NCI-H146 (cell line): ENCODE measurements around the gene GPD2.
"Not testable (repeated sequence)": the region's sequence is repeated elsewhere in the genome, so short reads cannot be mapped to it uniquely, and the experiment has no call there.

Experiments
- DNase-seq: peaks from one replicate; lab custom pipeline; 2025; lab: John Stamatoyannopoulos, UW

The GPD2 gene

DNA sequence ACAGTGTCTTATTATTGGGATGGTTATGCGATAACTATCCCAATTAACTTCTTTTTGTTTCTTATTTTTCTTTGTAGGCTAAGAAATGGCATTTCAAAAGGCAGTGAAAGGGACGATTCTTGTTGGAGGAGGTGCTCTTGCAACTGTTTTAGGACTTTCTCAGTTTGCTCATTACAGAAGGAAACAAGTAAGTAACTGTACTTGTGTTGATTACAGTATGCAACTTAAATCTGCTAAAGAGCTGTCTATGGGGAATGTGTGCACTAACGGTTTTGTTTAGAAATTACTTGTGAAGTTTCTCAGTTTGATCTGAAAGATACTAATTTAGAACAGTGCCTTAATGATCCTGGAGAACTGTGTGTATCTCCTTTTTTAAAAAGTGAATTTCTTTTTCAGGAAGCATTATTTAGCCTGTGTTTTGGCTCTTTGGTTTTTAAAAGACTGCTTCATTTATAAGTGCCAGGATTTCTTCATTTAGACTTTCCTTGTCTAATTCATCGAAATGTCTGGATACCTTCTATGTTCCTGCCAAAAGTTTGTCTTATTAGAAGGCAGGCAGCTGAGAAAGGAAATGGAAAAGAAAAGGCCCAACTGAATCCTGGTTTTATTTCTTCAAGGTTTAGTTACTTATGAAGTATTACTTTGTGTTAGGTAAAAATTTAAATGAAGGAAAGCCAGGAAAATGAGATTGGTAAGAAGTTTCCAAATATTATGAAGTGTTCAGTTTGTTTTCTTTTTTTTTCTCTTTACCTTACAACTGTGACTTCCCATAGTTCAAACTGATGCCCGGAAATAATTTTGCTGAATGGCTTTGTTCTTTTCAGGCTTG is 40.1 kb downstream of the GPD2 start:
- no peak for DNase-seq

DNA sequence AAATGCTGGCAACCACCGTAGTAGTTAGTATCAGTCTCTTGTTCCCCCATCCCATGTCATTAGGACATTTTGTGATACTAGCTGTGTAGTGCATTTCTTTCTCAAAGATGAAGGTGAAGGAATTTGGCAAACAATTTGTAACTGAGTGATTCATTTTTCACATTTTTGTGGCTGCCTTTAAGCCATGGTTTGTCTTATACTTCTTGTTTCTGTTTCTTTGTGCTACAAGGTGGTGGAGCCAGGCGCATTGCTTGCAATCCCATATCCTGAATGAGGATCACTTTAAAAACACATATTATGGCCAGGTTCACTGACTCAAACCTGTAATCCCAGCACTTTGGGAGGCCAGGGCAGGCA is 40.6 kb downstream of the GPD2 start:
- no peak for DNase-seq

DNA sequence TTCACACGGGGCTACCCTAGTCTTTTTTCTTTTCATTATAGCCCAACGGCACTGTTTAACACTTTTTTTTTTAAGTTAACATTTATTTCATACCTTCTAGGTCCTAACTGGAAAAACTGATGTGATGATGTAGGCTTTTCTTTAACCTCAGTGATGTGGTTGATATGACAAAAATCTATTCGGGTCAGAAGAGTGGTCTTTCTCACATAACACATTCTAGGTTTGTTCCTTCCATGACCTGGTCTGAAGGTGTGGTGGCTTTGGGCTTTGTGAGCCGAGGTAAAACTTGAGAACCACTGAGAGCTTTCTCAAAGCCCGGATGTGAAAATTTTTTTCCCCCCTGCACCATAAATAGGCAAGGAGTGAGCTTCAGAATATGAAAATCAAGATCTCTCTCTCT is 44.2 kb downstream of the GPD2 start:
- DNase-seq, result no peak

DNA sequence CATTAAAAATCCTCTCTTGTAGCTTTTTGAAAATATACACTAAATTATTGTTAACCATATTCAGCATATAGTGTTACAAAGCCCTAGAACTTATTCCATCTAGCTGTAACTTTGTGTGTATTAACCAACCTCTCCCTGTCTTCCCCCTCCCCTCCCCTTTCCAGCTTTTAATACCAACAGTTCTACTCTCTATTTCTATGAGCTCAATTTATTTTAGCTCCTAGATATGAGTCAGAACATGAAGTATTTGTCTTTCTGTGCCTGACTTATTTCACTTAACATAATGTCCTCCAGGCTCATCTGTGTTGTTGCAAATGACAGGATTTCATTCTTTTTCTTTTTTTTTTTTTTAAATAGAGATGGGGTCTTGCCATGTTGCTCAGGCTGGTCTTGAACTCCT is 45.1 kb downstream of the GPD2 start:
- no peak for DNase-seq

DNA sequence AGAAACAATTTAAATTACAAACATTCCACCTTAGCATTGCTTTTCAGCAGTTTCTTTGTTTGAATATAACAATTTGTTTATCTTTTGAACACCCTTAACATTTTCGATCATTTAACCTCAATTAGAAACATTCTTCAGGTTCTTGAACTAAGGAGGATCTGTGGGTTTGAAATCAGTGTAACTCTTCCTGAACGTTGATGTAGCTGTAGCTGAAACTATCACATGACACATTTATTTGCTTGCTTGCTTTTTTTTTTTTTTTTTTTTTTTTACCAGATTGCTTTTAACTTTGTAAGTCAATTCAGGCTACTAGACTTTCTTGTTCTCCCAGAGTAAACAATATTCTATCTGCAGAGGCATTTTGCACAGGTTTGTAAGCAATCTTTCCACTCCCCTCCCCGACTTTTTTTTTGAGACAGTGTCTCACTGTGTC is 47.6 kb downstream of the GPD2 start:
- DNase-seq, result no peak

DNA sequence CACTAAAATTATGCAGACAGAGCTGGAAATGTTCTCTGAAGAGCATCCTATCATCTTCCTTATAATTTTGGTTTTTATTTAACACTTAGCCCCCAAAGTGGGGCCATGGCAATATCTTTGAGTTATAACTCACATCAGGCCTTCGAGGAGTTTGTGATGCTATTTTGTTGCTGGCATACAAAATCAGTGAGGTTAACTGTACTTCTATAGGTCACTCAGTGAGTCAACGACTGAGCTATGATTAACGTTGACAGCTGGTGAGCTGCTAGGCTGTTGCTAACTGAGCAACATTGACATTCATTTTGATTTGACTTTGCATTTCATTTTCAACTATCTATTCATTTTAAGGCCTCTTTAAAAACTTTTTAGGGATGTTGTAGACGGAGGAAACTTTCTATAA is 50.0 kb downstream of the GPD2 start:
- DNase-seq, result no peak

DNA sequence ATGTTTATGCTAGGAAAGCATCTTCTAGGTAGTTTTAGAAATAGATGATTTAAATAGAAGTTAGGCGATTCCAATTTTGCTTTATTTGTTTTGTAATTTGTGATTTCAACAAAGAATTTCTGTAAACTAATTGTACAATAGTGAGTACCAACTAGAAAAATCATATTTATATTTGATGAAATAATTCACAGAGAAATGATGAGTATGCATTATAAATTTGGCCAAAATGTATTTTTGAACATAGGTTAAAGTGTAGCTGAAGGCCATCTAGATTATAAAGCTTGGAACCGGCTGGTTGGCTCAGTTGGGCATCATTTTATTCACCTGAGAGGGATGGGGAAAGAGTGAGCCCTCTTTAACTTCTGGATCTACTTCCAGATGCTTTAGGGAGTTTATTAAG is 50.4 kb downstream of the GPD2 start:
- DNase-seq, result no peak

DNA sequence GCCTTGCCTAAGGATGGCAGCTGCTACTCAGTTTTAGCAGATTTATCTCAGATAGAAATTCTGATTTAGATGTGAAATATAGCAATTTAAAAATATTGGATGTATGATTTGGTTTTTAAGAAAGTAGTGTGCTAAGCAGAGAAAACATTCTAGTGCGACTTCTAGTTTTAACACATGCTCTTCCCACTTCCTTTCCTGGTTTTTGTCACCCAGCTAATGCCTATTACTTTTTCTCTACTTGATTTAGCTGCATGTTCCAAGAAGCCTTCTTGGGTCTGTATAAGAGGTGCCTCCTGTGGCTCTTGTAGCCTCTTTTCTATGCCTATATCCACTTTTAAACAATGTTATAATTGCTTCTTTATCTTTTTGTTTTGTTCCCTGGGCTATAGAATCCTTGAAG is 53.0 kb downstream of the GPD2 start:
- DNase-seq, result no peak

DNA sequence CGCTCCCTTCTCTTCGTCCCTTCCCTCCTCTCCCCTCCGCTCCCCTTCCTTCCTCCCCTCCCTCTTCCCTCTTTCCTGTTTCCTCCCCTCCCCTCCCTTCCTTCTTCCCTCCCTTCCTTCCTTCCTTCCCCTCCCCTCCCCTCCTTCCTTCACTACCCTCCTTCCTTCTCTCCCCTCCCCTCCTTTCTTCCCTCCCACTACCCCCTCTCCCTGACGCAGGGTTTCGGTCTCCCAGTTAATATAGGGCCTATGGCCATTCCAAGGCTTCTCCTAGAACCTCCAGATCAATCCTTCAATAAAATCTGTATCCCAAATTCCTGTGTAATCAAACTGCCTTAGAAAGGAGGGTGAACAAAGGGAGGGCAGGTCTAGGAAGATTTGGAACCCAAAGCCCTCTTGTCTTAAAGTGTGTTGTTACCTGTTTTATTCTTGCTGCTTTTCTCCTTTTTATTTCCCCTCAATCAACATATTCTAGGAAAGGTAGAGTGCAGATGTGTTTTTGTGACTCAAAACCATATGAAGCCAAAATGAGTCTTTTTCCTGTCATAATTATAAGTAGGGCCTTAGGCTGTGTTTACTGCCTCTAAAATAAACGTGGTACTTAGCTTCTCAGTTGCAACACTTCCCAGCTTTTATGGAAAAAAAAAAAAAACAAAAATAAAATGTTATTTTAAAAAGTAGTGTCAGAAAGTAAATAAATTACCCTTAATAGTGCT is 53.7 kb downstream of the GPD2 start:
- DNase-seq, result no peak

DNA sequence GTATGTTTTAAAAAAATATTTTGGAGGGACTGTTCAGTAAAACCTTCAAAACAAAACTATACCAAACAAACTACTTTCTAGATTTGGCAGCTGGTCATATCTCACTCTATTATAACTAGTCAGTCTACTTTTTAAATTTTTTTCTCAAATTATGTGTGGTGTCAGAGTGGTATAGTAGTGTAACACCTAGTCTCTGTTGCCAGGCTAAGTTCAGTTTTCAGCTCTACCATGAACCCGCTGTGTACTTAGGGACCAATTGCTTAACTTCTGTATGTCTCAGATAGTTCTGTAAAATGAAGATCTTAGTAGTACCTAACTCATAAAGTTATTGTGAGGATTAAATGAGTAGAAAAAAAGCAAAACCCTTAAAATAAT is 54.3 kb downstream of the GPD2 start:
- no peak for DNase-seq

DNA sequence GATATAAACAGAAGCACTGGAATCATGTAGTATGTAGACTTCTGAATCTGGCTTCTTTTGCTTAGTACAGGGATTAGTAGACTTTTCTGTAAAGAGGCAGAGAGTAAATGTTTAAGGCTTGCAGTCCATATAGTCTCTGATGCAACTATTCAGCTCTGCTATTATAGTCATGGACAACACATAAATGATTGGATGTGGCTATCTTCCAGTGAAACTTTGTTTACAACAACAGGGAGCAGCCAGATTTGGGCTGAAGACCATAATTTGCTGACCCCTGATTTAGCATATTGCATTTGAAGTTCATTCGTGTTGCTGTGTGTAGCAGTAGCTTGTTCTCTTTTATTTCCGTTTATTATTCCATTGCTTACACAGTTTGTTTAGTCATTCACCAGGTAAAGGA is 55.0 kb downstream of the GPD2 start:
- DNase-seq, result no peak

DNA sequence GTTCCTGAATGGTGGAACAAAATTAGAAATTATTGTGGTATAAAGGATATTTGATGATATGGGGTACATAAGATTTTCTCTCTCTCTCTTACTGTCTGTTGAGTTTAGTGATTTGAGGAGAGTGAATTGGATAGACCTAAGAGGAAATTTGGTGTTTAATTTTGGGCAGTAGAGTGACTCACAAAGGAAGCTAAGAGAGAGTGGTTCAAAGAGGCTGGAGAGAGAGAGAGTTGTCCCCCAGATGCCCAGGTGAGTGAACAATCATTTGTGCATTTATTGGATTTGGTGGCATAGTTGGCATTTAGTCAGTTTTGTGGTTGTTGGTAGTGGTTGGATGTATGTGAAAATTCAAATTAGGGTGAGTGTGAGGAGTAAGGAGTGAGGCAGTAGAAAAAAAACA is 56.8 kb downstream of the GPD2 start:
- DNase-seq, result no peak

DNA sequence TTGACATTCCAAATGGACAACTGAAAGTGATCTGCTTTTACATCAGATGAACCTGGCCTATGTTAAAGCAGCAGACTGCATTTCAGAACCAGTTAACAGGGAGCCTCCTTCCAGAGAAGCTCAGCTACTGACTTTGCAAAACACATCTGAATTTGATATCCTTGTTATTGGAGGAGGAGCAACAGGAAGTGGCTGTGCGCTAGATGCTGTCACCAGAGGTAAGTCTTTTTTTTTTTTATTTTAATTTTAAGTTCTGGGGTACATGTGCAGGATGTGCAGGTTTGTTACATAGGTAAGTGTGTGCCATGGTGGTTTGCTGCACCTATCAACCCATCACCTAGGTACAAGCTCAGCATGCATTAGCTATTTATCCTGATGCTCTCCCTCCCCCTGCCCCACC is 59.8 kb downstream of the GPD2 start:
- DNase-seq, result not testable (repeated sequence)

DNA sequence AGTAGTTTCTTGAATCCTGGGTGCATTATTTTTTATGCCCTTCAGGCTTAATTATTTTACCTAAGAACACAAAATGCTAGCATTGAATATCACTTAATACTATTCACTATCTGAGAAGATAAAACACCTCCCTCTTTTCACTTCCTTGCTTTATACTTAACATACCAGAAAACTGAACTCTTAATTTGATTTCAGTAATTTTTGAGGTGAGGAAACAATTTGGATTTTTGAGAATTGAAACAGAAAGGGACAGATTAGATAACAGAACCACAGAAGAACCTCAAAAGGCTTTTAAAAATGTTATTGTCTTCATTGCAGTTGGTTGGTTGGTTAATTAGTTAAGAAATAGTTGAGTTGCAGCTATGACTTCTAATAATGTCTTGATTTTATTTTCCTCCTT is 69.5 kb downstream of the GPD2 start:
- DNase-seq, result no peak

DNA sequence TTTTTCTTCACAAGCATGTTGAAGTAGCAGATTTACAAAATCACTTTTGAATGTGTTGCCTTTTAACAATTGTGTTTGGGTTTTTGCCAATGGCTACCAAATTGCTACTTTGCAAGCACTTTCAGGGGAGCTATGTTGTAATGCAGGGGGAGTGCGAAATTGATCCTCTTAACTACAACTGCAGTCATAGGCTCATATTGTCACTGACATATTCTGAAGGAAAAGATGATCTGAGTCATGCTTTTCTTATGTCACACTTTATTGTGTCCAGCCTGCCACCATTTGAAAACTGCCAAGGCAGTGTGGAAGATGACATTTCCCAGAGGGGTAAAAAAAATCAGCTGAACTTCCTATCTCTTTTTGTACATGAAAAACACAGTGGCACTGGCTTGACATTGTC is 74.9 kb downstream of the GPD2 start:
- no peak for DNase-seq

DNA sequence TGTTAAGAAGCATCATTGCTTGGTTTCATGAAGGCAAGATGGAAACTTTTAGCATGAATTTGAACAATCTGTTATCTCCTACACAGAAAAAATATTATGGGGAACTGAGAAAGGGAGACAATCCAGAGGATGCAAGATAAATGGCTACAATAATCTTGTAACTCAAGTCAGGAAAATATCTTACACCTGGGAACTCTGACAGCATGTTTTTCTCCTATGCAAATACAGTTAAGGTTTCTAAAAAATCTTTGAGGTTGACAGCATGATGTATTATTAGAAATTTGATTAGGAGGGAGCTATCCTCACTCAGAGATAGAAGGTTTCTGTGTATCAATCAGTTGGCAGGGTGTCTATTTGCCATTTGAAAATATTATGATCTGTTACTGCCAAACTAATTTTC is 75.6 kb downstream of the GPD2 start:
- no peak for DNase-seq

DNA sequence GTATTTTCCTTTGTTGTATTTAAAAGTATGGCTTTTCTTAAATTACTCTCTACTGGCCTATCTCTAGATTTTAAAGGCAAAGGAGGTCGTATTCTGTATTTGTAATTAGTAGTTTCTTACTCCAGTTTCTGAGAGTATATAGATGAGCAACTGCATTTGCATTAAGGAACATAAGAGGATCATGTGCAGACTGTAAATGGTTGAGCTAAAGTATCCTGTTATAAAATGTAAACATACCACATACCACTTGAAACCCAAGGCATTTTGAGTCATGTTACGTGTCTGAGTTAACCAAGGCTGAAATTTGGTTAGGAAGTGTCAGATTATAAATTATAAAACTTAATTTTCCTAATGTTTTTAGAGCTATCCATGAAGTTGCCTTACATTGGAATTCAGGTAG is 76.3 kb downstream of the GPD2 start:
- no peak for DNase-seq

DNA sequence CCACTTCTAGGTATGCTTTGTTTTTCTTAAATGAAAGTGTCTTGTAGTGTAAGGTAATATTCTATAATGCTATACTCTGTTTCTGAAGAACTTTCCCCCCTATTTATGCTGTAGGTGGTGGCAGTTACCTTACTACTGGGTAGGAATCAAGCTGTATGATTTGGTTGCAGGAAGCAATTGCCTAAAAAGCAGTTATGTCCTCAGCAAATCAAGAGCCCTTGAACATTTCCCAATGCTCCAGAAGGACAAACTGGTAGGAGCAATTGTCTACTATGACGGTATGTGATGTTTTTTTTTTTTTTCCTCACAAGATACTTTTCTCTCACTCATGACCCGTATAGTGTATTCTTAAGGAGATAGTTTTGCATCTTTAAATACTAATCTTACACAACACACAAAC is 77.0 kb downstream of the GPD2 start:
- DNase-seq, result no peak

DNA sequence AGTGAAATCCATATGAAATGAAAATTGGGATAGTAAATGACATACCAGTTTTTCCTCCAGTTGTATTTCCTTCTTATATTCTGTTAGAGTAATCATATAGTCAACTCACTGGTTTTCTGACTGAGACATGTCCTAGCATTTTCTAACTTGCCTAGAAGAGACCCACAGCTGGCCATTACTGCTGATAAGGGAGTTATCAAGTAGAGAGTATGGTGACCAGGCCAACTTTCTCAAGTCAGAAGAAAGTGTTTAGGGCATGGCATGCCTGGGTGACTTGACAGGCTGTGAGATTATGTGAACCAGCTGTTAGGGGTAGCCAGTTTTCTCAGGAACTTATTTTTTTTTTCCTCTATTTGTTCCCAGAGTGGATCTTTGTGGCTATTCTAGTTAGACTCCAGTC is 81.2 kb downstream of the GPD2 start:
- no peak for DNase-seq

DNA sequence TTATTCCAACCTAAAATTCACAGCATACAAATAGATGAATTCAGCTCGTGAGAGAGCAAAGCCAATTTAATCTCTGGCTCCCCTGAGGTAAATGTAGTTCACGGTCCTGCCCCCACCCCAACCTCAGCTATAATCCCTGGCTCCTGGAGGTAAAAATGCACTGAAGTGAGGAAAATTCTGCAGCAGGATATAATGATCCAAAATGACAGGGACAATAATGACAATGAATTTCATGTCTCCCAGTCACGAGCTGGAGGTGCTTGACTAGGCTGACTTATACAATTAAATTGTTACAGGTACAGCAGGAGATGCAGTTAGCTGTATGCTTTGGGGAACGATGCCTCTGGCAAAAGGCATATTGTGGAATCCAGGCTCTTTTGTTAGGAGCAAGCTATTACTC is 82.0 kb downstream of the GPD2 start:
- peak; percentile 64 for DNase-seq

DNA sequence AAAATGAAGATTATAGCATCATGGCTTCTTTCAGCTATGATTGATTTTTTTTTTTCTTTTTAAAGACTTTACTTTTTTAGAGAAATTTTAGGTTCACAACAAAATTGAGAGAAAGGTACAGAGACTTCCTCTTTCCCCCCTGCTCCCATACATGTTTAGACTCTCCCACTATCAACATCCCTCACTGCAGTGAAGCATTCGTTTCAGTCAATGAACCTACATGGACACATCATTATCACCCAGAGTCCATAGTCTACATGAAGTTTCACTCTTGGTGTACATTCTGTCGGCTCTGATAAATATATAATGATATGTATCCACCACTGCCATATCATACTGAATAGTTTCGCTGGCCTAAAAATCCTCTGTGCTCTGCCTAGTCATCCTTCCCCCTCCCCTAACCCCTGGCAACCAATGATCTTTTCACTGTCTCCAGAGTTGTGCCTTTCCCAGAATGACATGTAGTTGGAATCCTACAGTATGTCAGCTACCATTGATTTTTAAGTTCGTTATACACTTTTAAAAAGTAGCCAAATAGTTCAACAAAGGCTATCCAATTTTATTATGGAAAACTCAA is 86.8 kb downstream of the GPD2 start:
- DNase-seq, result no peak

DNA sequence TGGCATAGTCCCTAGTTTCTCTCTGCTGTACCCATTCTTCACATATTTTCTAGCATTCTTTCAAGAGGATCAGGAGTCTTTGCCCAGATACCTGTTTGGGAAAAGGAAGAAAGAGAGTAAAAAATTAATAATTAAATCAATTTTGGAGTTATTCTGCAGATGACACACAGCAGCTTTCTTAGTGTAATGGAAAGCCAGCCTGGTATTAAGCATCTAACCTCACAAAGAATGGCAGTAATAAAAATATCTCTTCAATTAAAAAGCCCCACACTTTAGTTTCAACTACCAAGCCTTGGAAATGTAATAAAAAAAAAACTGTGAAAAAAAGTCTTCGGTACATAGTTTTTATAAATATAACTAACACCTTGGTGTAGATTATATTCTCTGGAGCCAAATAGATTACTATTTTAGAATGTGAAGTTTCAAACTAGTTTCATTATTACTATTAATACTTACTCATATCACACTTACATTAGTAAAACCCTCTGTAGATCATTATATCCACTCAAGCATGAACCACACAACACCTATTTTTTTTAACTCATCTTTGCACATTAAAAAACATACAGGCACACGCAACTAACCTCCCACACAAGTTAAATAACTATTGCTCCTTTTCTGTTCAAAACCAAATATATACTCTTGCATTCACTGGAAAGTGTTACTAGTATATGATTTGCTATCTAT is 90.9 kb downstream of the GPD2 start:
- DNase-seq, result no peak

DNA sequence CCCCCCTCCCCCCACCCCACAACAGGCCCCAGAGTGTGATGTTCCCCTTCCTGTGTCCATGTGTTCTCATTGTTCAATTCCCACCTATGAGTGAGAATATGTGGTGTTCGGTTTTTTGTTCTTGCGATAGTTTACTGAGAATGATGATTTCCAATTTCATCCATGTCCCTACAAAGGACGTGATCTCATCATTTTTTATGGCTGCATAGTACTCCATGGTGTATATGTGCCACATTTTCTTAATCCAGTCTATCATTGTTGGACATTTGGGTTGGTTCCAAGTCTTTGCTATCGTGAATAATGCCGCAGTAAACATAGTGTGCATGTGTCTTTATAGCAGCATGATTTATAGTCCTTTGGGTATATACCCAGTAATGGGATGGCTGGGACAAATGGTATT is 92.4 kb downstream of the GPD2 start:
- not testable (repeated sequence) for DNase-seq
